K562 (cell line): ENCODE data around the gene CDKN1B. TPM values are rescaled to one million over a fixed set of nuclear protein-coding genes. Genes with fewer than 3 reads are reported as not detected.

ENCODE experiments used
- ATAC-seq: fragments of 200-7000 bp; cut with Tn5 transposase; 3 replicates; pipeline ENCODE4 v1.9.1; 2020; ENCODE audit warnings: moderate library complexity
- BruUV-seq: library from RNA; stranded (reverse); fragments of 400-500 nt; replicated peaks from 2 replicates; lab custom pipeline; 2021; lab: Mats Ljungman, UMichigan
- CTCF ChIA-PET: fragments of 300-600 bp; formaldehyde crosslinking; extraction: SDS; loops from one replicate; lab custom pipeline; 2021; ENCODE audit warnings: low intra/inter-chr PET ratio; lab: Yijun Ruan, JAX
- POLR2A ChIA-PET: fragments of 300-600, 350-650 bp; sonication (Branson Sonifier 250); formaldehyde crosslinking; extraction: SDS; loops from one replicate; lab custom pipeline; 2021; ENCODE audit warnings: antibody characterized with exemption, inconsistent platforms; lab: Yijun Ruan, JAX
- DNase-seq, 4 experiments: peaks; one replicate each; pipeline versions ENCODE4 v3.0.0 to v3.0.0-alpha.2; 2011 to 2018; ENCODE audit warnings: low spot score in 3 of 4, mixed read lengths in 3 of 4; ENCODE audit errors: extremely low read depth in 1 of 4
- FAIRE-seq: peaks from 2 replicates; lab custom pipeline; 2011; peaks lifted over from hg19 to GRCh38; lab: Jason Lieb, UNC
- H2AFZ ChIP-seq: 2 replicates; pipeline ENCODE4 v1.6.0; 2011; ENCODE audit warnings: low read depth, low read length, control low read depth, inconsistent platforms
- H3K27ac ChIP-seq: fragments of 200-600 bp; 3 replicates; pipeline ENCODE4 v1.8.0; 2011; ENCODE audit warnings: low read depth, mild to moderate bottlenecking, control low read depth, inconsistent platforms, low read length, moderate library complexity, mixed read lengths; ENCODE audit errors: extremely low read depth
- H3K27me3 ChIP-seq, 2 experiments: fragments of 300-600 bp in 1 of 2; 2 replicates in 1 of 2; 3 replicates in 1 of 2; pipeline versions ENCODE4 v1.6.0 to v1.8.0; 2011; ENCODE audit warnings: inconsistent platforms in 2 of 2, low read length in 2 of 2, mild to moderate bottlenecking in 1 of 2, mixed read lengths in 1 of 2, moderate library complexity in 1 of 2; ENCODE audit not compliant: control insufficient read depth in 2 of 2, insufficient read depth in 2 of 2
- H3K36me3 ChIP-seq: fragments of 300-600 bp; 3 replicates; pipeline ENCODE4 v1.8.0; 2011; ENCODE audit warnings: mild to moderate bottlenecking, low read length, inconsistent platforms; ENCODE audit not compliant: control insufficient read depth, insufficient read depth
- H3K4me1 ChIP-seq, 2 experiments: fragments of 200-600 bp in 1 of 2; replicated peaks in 1 of 2; 2 replicates in 1 of 2; 3 replicates in 1 of 2; pipeline versions ENCODE4 v1.5.1 to v1.8.0; 2011; ENCODE audit warnings: inconsistent platforms in 2 of 2, low read length in 2 of 2, mild to moderate bottlenecking in 1 of 2, mixed read lengths in 1 of 2, moderate library complexity in 1 of 2; ENCODE audit not compliant: control insufficient read depth in 2 of 2, insufficient read depth in 2 of 2
- H3K4me2 ChIP-seq: 2 replicates; pipeline ENCODE4 v1.6.1; 2011; ENCODE audit warnings: low read length, control low read depth, inconsistent platforms, mixed read lengths; ENCODE audit not compliant: insufficient read depth
- H3K4me3 ChIP-seq: fragments of 200-600 bp; sonication (generic), shearing (Covaris generic); 2 replicates; pipeline ENCODE4 v1.5.1; 2016; ENCODE audit warnings: control low read depth, inconsistent platforms
- H3K79me2 ChIP-seq: fragments of 200-600 bp; 3 replicates; pipeline ENCODE4 v1.8.0; 2011; ENCODE audit warnings: low read length, inconsistent platforms; ENCODE audit not compliant: control insufficient read depth, insufficient read depth
- H3K9ac ChIP-seq, 2 experiments: 2 replicates each; pipeline versions ENCODE4 v1.6.0 to v1.6.1; 2011; ENCODE audit warnings: low read depth in 2 of 2, low read length in 2 of 2, control low read depth in 1 of 2, inconsistent platforms in 1 of 2, mild to moderate bottlenecking in 1 of 2, mixed read lengths in 1 of 2; ENCODE audit not compliant: insufficient read depth in 1 of 2
- H3K9me1 ChIP-seq: one replicate; pipeline ENCODE4 v1.6.0; 2011; ENCODE audit warnings: inconsistent platforms, mild to moderate bottlenecking, low read length, moderate library complexity; ENCODE audit not compliant: control insufficient read depth, insufficient read depth
- H3K9me3 ChIP-seq: replicated peaks from 2 replicates; pipeline ENCODE4 v1.5.1; 2011; ENCODE audit warnings: low read depth, low read length, inconsistent platforms; ENCODE audit not compliant: control insufficient read depth, insufficient read depth
- H4K20me1 ChIP-seq: replicated peaks from 2 replicates; pipeline ENCODE4 v1.6.1; 2011; ENCODE audit warnings: low read length, inconsistent platforms, mixed read lengths; ENCODE audit not compliant: control insufficient read depth, insufficient read depth
- FOXP1 ChIP-seq: sonication (generic); formaldehyde crosslinking; IDR thresholded peaks from 2 replicates; pipeline ENCODE4 v1.8.0; 2022; ENCODE audit warnings: mild to moderate bottlenecking, missing genetic modification reagents
- KLF6 ChIP-seq: fragments of 250-450 bp; sonication (Bioruptor Pico); IDR thresholded peaks from 2 replicates; pipeline ENCODE4 v1.4.0; 2020; ENCODE audit warnings: mild to moderate bottlenecking, moderate library complexity, borderline replicate concordance
- MTA2 ChIP-seq: fragments of 450-650 bp; IDR thresholded peaks from 2 replicates; pipeline ENCODE4 v1.6.1; 2016; ENCODE audit warnings: low read depth
- PHF21A ChIP-seq: fragments of 450-650 bp; IDR thresholded peaks from 2 replicates; pipeline ENCODE4 v1.6.1; 2017; ENCODE audit warnings: low read depth, borderline replicate concordance
- RBM39 ChIP-seq: fragments of 200-400 bp; formaldehyde crosslinking; optimal IDR thresholded peaks from 2 replicates; pipeline ENCODE3; 2018; ENCODE audit warnings: low read depth, low read length
- ZMIZ1 ChIP-seq, 2 experiments: fragments of 150-350 bp in 1 of 2; IDR thresholded peaks; 2 replicates each; pipeline ENCODE4 v1.6.1; 2012 to 2016; ENCODE audit warnings: low read depth in 2 of 2, low read length in 2 of 2, mild to moderate bottlenecking in 1 of 2, moderate library complexity in 1 of 2
- ZNF316 ChIP-seq: fragments of 450-650 bp; IDR thresholded peaks from 2 replicates; pipeline ENCODE4 v1.6.1; 2016
- ZNF740 ChIP-seq, 3 experiments: fragments of 200-800 bp in 1 of 3; sonication (Bioruptor generic) in 1 of 3; sonication (generic) in 1 of 3; formaldehyde crosslinking in 1 of 3; IDR thresholded peaks; 2 replicates each; pipeline versions ENCODE4 v1.6.1 to v1.8.0; 2016 to 2022; ENCODE audit warnings: mild to moderate bottlenecking in 2 of 3, missing compliant biosample characterization in 2 of 3, missing genetic modification characterization in 2 of 3, missing genetic modification reagents in 1 of 3
- WGBS: fragments of 100-300 bp; shearing (Covaris generic); methylation state at CpG from one replicate; pipeline ENCODE4 v1.1.6; 2016; ENCODE audit warnings: low coverage, mixed read lengths; ENCODE audit not compliant: insufficient coverage; ENCODE audit errors: missing lambda C conversion rate; 5-methylcytosine and 5-hydroxymethylcytosine counted together
- in situ Hi-C: fragments of 300-500 bp; cut with MboI; formaldehyde crosslinking; loops from 4 replicates; pipeline ENCODE4 v1.15.0; 2018; ENCODE audit warnings: inconsistent platforms, mixed read lengths
- intact Hi-C: fragments of 100-400 bp; cut with micrococcal nuclease; formaldehyde crosslinking; loops from 2 replicates; pipeline ENCODE4 v1.14.2; 2022
- polyA plus RNA-seq, 8 experiments: library from polyadenylated mRNA; depleted of rRNA in 4 of 8; stranded (reverse) in 5 of 8; unstranded in 3 of 8; fragments of >200 nt; fragmentation: Nextera tagmentation in 2 of 8; fragmentation: Illumina TruSeq in 1 of 8; extraction: Ambion mirVana in 2 of 8; extraction: Trizol in 1 of 8; gene quantifications; 2 replicates each; pipeline versions ENCODE4 v1.2.1 to v1.2.3, GENCODE V29; 2011 to 2014; ENCODE audit warnings: inconsistent platforms in 1 of 8, missing spikeins in 1 of 8
- total RNA-seq, 7 experiments: library from RNA; depleted of rRNA in 6 of 7; stranded (reverse); fragments of >200 nt in 6 of 7; fragmentation: Illumina TruSeq in 2 of 7; extraction: Trizol in 2 of 7; gene quantifications; 2 replicates each; pipeline versions ENCODE4 v1.2.1 to v1.2.3, GENCODE V29; 2011 to 2021; ENCODE audit warnings: low replicate concordance in 1 of 7

CDKN1B gene
- total and polyA plus RNA-seq, 9 of the 15 experiments (the other 6 are each of a cell fraction or from before 2014, with no cell fraction given), result 2.6 to 35.2 (median 15.5) TPM

- DNase-seq, result no peak
- H3K9me3 ChIP-seq, result no peaks in the 10 kb centered on the region
- no peak overlapping the region for H2AFZ ChIP-seq
- no peak for FAIRE-seq
- in situ Hi-C loops, result no loop called here
- no peak overlapping the region for H3K4me2 ChIP-seq
- ATAC-seq, result no peak
- no peak overlapping the region for H3K4me3 ChIP-seq
- no TSS peak for BruUV-seq
- no peak overlapping the region for H3K27ac ChIP-seq
- intact Hi-C loops, result no loop called here
- ChIA-PET POLR2A (no interaction called here), CTCF (no interaction called here)
- no peaks in the 10 kb centered on the region for H3K27me3 ChIP-seq
- H3K9me1 ChIP-seq, result no peaks in the 10 kb centered on the region
- H3K79me2 ChIP-seq, result no peaks in the 10 kb centered on the region
- no peak overlapping the region for H3K9ac ChIP-seq
- 38% methylated on average over 2 of the region's 2 CpGs for whole genome bisulfite sequencing
- TF ChIP-seq FOXP1 (CRISPR knock-in tag), result no peak
- TF ChIP-seq MTA2, result no peak
- no peak for TF ChIP-seq KLF6 (CRISPR knock-in tag)
- no peak for TF ChIP-seq RBM39
- no peak for TF ChIP-seq ZNF316
- no peak for TF ChIP-seq PHF21A
- TF ChIP-seq ZNF740 (CRISPR knock-in tag; IDR thresholded peaks at IDR 0.05), result no peak
- TF ChIP-seq ZNF740 (tag; IDR thresholded peaks at IDR 0.05), result no peak
- TF ChIP-seq ZMIZ1 (IDR thresholded peaks at IDR 0.05; ENCODE audit: low read depth in 2 of 2, low read length in 2 of 2), result no peak
- H4K20me1 ChIP-seq, result no peaks in the 10 kb centered on the region
- peaks cover 2 to 7% of the 10 kb centered on the region in 2 experiments; a peak in 3 of 5 replicates for H3K4me1 ChIP-seq
- H3K36me3 ChIP-seq, result no peaks in the 10 kb centered on the region
Observed at GRCh38 chr12:12669020-12669419, 48.1 kb upstream of the CDKN1B start.
